HFF-Myc (cell line): ENCODE data around the gene TGFB3.
A peak's percentile ranks its signal among the peaks of the same experiment; 100 is the strongest.

Experiments used
- DNase-seq: peaks from one replicate; pipeline ENCODE4 v3.0.0-alpha.2; 2011; ENCODE audit warnings: low read depth; ENCODE audit errors: extremely low read depth
- H3K4me3 ChIP-seq: replicated peaks from 2 replicates; pipeline ENCODE4 v1.5.1; 2011; ENCODE audit warnings: low read depth, mild to moderate bottlenecking, control low read depth, low read length
- CTCF ChIP-seq: IDR thresholded peaks from 2 replicates; pipeline ENCODE4 v1.5.1; 2012; ENCODE audit warnings: mild to moderate bottlenecking, low read depth, low read length, control low read depth; ENCODE audit errors: missing control alignments

Gene TGFB3

DNA sequence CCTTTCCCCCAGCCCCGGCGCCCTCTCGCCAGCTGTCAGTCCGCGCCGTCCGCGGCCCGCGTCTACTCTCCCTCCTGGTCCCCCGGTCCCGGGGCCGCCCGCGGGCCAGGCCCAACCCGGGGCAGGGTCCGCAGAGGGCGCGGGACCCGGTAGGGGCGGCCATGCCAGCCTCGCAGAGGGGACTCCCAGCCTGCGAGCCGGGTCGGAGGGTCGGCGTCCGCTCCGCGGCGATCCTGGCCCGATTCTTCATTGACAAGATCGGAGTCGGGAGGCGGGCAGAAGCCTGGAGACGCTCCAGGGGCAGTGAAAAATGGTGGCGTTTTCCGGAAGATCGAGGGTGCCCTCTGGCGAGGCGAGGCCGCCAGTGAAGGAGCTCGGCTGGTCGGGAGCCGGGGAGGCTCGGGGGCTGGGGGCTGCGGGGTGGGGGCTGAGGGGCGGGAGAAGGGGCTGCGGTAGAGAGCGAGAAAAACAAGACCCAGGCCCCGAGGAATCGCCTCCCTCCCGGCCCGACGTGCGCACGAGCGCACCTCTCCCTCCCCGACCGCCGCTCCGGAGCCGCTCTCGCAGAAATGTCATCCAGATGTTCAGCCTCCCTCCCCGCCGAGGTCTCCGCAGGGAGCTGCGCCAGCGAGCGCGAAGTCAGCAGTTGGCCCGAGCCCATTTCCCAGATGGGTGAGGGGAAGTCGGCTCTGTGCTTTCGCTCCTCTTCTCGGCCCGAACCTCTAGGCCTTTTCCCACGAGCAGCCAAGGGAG, 647 bp upstream of the TGFB3 start:
- TF ChIP-seq CTCF, result peak; percentile 46
- DNase-seq, result no peak
- H3K4me3 ChIP-seq, result peak overlapping the region; percentile 62

- H3K4me3 ChIP-seq, result peak overlapping the region; percentile 62
- TF ChIP-seq CTCF, result no peak
- no peak for DNase-seq
Observed at GRCh38 chr14:75980856-75981255, 939 bp downstream of the TGFB3 start.

- no peak for DNase-seq
- TF ChIP-seq CTCF, result no peak
- peak overlapping the region; percentile 62 for H3K4me3 ChIP-seq
Observed at GRCh38 chr14:75979648-75980565, 1.9 kb downstream of the TGFB3 start.

- peak; percentile 73 for TF ChIP-seq CTCF
- H3K4me3 ChIP-seq, result peak overlapping the region; percentile 62
- DNase-seq, result no peak
Observed at GRCh38 chr14:75979071-75979571, 2.7 kb downstream of the TGFB3 start.

DNA sequence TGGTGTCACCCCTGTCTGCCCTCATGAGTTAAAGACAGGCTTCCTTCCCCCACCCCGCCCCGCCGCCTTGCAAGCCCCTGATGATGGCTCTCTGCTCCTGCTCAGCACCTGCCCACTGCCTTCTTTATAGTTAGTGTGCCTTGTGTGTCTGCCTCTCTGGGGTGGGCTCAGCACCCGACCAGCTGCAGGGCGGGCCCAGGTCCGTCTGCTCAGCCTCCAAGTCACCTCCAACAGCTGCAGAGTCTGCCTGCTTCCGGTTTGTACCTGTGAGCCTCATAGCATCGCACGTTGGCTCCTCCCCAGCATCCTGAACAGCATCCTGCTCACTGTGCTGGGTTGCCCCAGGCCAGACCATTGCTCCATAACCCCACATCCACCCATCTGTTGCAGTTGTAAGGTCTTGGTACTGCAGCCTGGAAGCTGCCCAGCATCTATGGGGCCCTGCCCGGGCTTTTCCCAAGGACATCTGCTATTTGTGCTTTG, 3.5 kb downstream of the TGFB3 start:
- no peak overlapping the region for H3K4me3 ChIP-seq
- no peak for TF ChIP-seq CTCF
- DNase-seq, result no peak

- no peak for TF ChIP-seq CTCF
- no peak overlapping the region for H3K4me3 ChIP-seq
Observed at GRCh38 chr14:75977582-75977943, 4.2 kb downstream of the TGFB3 start.

More at GRCh38 chr14:75977582-75977943, 4.2 kb downstream of the TGFB3 start:
- no peak for DNase-seq
